HG03039 (cell line): ENCODE measurements around the gene HLA-DOB.

ENCODE experiments used
- ATAC-seq: cut with Tn5 transposase; IDR thresholded peaks from one replicate; pipeline ENCODE4 v1.9.1; 2021; ENCODE audit warnings: mild to moderate bottlenecking, moderate library complexity; ENCODE audit not compliant: unreplicated experiment

The HLA-DOB gene

DNA sequence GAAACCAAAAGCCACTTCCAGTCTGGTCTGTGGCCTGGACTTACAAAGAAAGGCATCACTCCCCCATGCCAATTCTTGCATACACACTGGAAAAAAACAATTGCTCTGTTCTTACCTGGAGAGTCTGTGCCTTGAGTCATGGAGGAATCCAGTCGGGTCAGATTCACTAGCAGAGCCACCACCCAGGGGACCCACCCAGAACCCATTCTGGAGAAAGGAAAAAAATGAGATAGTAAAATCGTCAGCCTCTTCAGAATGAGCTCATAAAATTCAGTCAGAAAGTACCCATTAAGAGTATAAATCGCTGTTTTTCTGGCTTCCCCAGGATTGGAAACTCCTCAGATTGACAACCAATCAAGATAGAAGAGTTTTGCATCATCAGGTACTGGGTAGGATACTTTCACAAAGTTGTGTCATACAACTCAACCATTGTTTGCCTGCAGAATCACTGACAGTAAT, at the start of gene HLA-DOB:
HLA-DOB (minus strand) TSS at position 257 of the 459 bp plus-strand sequence; CDS start at position 206, 51 bp downstream.
- ATAC-seq = no peak

DNA sequence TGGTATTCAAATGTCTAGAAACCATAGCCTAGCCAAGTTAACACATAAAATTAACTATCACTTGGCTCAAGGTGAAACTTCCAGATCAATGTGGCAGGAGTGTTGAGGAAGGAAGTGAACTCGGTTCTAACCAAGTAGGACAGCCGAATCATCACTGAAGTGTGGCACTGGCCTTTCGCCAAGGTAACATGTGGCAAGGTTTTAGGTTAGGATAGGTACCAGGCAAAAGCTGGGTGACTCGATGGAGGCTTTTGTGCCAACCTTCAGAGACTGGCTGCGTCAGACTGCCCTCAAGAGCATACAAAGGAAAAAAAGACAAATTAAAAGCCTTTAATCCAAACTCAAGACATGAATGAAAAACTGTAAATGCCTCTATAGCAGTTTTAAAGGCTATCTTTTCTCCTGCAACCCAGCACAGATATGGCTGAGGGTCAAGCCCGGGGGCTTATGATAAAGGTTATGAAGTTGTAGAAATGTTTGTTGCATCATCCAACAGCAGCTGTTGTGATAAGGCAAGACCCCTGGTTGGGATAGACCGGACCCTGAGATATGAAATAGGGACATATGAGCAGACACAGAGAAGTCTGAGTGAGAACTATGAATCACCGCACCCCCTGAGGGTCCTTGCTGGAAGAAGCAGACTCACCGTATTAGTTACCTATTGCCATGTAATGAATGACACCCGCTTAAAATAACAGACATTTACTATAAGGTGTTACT, 49.1 kb upstream of the HLA-DOB start:
- ATAC-seq = no peak

DNA sequence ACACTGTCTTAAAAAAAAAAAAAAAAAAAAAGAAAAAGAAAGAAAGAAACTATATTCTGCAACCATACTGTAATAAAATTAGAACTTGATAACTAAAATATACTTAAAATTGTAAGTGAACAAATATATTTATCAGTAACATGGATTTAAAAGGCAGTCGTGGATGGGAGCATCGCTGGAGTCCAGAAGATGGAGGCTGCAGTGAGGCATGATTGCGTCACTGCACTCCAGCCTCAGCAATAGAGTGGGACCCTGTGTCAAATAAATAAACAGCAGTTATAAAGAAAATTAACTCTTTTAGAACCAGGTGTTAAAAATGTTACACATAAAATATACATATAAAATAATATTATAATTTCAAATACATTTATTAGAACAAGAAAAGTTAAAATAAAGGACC, 45.9 kb upstream of the HLA-DOB start:
- no peak for ATAC-seq

DNA sequence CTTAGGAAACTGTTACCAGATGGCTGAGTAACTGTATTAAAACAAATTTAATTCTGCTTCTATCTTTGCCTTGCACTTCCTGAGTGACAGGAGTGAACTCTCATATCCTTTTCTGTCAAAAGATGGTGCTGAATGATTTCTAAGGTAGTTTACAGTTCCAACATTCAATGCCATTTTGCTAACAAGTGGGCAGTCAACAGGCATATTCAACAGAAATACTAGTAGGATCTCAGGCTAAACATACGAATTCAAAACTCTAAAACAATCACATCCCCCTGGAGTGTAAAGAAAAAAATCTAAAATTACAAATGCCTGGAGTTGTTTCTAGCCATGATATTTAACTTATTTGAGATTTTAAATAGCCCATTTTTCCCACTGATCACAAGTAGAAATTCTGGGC, 43.9 kb upstream of the HLA-DOB start:
- ATAC-seq = no peak

DNA sequence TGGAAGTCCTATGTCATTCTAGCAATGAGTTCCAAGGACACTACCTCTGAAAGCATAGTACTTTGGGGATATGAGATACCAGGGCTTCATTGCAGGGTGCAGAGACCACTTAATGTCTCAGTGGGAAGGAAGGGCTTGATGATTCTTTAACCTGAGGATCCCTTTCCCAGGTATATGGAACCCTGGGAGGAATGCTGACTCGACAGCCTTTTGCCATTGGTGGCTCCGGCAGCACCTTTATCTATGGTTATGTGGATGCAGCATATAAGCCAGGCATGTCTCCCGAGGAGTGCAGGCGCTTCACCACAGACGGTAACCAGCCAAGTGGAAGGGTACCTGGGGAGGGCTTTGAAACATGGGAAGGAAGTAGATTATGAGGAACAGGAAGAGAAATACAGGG, 41.4 kb upstream of the HLA-DOB start:
- ATAC-seq = no peak

DNA sequence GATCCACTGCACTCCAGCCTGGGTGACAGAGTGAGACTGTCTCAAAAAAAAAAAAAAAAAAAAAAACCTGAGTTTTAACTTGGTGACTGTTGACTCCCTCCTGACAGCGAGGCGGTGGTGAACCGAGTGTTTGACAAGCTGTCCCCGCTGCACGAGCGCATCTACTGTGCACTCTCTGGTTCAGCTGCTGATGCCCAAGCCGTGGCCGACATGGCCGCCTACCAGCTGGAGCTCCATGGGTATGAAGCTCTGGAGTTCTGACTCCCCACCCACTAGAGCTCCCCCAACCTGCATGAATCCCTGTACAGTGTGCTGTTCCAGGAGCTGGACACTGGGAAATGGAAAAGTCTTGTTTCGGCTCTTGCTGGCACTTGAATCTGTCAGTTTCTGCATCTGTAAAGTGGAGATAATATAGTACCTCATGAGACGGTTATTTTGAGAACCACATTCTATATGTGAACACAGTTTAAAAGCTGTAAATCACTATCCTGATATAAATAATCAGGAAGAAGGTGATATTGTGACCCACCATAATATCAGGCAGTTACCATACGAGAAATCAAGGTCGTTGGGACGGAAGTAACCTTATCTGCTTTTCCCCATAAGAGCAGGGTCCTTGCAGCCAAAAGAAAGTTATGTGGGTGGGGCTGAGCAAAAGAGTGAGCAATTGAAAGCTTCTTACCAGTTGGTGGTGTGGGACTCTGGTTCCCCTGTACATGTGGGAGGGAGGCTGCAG, 40.5 kb upstream of the HLA-DOB start:
- no peak for ATAC-seq

DNA sequence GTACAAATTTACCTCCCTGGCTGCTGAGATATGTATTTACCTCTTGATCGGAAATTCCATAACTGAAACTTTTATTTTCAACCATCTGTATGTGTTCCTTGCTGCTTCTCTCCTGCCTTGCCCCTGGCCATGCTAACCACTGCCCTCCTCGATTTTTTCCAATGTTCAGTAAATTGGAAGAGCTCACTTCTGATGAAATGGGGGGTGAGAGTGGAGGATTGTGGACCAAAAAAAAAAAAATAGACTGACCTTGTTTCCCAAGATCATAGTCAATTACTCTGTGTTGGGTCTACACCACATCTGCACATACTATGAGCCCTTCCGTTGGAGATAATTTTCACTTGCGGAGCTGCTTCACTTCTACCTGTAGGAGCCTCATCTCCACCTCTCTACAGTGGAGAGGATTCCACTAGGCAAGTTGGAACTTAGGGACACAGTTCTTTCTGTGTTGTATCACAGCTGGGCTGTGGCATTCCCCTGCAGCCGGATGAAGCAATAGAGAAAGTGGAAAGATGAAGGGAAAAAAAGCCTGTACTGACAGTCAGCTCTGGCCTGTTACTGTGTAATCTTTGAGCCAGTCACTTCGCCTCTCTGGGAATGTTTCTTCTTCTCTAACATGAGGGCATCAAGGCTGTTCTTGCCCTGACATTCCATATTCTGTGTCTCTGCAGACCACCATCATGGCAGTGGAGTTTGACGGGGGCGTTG, 38.8 kb upstream of the HLA-DOB start:
- ATAC-seq = no peak

DNA sequence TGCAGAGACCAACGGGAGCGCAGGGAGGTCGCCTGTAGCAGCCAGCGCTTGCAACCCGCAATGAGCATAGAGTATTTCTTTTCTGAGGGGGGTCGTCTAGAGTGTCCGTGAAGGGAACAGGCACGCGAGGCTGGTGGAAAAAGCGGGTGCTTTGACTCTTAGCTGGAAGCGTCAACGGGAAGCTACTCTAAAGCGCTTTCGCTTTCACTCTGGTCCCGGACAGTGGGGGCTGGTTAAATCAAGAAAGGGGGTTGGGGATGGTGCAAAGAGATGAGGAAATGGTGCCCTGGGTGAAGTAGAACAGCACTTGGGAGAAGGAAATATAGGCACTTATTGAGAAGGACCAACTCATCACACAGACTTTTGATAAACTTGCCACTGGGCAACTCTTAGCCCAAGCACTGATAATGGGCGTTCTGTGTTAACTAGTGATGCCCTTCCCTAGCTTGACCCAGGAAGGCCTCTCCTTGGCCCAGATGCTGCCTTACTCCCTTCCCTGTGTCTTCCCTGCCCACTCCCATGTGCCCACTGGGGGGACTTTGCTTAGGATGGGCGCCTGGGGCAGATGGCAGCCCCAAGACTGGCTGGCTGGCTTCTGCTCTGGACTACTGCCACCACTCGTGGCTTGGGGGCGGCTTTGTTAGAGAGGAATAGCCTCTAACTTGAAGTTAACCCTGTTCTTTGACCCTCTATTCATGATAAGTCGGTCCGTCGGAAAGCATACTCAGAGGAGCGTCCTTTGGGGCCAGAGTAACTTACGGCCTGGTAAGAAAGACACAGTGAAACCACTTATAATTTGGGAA, 37.8 kb upstream of the HLA-DOB start:
- peak; percentile 8 for ATAC-seq

DNA sequence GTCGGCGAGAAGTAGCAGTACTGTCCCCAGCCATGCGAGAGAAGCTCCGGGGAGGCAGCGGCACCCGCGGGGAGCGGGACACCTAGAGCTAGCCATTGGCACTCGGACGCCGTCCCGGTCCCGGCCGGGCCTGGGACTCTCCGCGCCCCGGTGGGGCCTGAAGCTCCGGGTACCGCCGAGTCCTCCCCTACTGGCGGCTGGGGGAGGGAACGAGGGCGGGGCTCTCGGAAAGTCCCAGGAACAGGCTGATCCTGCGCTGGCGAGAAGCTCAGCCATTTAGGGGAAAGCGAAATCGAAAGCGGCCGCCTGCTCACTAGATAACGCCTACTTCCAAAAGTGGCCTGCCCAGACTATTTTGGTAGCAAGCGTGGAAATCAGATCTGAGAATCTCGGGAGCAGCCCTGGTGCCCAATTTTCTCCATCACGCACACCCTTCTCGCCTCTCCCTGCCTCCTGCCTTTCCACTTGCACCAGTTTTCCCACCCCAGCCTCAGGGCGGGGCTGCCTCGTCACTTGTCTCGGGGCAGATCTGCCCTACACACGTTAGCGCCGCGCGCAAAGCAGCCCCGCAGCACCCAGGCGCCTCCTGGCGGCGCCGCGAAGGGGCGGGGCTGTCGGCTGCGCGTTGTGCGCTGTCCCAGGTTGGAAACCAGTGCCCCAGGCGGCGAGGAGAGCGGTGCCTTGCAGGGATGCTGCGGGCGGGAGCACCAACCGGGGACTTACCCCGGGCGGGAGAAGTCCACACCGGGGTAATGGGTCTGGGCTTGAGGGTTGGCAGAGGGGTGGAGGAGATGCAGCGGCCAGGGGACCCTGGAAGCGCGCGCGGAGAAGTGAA, 37.0 kb upstream of the HLA-DOB start, which contains the start of the genes PSMB9 and TAP1:
PSMB9 (plus strand) TSS at position 652 of the 835 bp plus-strand sequence; CDS start at position 690, 38 bp downstream.
TAP1 (minus strand) TSS at position 164 of the 835 bp plus-strand sequence; CDS start at position 96, 68 bp downstream.
- ATAC-seq = peak; percentile 73

DNA sequence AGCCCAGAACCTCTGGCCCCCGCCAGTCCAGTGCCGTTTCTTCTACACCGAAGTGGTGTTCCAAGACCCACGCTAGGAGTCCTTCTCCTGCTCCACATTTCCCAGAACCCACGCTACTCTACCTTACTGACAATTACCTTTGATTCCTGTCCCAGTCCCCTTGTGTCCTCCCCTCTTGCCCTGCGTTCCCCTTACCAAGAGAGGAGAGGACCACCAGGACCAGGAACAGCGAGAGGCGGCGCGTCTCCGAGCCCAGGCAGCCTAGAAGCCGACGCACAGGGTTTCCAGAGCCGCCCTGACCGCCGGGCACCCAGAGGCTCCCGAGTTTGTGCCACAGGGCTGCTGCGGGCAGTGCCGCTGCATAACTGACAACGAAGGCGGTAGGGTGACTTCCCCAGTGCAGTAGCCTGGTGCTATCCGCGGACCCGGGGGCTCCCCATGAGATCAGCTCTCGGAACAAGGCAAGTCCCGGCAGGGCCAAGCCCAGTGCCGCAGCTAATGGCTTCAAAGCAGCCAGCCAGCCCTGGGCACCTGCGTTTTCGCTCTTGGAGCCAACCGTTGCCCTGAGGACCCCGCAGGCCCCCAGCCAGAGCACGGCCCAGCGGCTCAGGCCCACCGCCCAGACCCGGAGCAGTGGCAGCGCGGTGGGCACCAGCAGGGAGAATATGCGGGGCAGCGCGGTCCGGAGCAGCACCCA, 36.2 kb upstream of the HLA-DOB start:
- ATAC-seq = peak; percentile 20

DNA sequence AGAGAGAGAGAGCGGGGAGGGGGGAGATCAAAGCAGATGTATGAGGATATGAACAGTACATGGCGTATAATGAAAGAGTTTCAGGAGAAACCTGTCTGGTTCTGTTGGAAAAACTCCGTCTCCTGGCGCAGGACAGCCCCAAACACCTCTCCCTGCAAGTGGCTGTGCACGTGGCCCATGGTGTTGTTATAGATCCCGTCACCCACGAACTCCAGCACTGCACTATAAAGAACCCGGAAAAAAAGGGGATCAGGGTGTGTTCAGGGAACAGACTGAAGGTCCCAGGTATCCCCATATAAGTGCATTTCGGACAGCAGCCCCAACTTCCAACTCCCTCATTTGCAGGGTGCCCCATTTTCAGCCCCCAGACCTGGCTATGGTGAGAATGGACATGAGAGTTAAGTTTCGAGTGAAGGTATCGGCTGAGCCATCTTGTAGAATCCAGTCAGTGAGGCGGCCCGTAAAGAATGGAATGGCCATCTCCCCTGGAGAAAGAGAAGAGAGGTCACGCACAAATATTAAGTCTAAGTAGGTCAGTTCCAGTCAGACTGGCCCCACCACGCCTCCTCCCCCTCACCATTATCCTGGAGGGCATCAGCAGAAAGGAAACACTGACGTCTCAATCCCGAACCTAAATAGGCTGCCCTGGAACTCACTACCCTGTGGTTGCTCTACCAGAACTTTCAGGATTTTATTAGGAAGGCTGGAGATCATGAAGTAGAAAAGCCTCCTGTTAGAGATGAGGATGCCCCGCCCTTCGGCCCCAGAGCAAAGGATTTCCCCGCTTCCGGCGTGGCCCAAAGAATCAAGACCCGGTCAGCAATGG, 35.4 kb upstream of the HLA-DOB start:
- no peak for ATAC-seq

DNA sequence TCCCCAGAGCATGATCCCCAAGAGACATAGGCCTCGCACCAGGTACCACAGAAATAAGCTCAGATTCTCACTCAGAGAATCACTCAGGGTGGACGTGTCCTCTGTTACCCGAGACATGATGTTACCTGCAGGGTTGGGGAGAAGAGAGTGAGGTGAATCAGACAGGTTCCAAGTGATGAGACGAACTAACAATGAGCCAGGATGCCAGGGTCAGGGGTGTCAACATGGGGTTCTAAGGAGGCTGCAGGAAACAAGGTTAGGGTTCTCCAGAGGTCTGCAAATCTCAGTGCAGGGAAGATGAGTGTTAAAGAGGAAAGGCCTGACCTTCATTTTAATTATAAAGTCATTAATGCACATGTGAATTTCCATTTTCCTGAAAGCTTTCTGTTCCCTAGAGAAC, 34.2 kb upstream of the HLA-DOB start:
- no peak for ATAC-seq

DNA sequence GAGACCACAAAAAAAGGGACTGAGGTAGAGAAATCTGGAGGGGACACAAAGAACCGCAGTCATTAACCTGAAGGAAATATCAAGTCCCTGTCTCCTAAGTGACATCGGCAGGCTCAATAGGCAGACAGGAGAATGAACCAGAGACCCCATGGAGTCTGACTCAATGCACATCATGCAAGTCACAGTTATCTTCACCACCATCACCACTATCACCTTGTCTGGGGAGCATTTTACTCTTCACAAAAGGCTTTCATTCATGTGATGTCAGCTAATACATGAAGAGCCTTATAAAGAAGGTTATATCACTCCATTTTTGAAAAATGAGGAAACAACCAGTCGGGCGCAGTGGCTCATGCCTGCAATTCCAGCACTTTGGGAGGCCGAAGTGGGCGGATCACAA, 32.3 kb upstream of the HLA-DOB start:
- no peak for ATAC-seq

DNA sequence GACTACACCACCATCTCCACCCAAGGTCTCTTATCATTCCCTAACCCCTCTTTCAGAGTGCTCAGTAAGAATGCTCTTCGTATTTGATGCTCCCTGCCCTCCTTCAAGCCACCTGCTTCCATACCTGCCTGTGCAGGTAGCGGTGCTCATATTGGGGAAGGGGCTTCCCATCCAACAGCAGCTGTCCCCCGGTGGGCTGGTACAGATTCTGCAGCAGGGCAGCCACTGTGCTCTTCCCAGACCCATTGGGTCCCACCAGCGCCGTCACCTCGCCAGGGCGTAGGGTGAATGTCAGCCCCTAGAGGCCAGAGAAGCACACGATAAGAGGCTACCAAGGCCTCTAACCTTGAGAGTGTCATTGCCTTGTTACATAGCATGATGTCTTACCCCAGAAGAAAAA, 31.0 kb upstream of the HLA-DOB start:
- no peak for ATAC-seq

DNA sequence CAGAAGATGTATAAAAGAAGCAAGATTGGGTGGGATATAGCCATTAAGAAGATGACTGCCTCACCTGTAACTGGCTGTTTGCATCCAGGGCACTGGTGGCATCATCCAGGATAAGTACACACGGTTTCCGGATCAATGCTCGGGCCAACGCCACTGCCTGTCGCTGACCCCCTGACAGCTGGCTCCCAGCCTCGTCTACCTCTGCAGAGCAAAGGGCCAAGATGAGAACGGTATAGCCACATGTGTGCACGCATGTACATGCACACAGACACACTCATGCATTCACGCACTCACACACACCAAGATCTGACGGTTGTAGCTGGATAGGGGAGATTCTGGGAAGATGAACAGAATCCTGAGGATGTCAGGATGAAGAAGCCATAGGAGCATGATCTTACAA, 30.2 kb upstream of the HLA-DOB start:
- ATAC-seq = no peak

DNA sequence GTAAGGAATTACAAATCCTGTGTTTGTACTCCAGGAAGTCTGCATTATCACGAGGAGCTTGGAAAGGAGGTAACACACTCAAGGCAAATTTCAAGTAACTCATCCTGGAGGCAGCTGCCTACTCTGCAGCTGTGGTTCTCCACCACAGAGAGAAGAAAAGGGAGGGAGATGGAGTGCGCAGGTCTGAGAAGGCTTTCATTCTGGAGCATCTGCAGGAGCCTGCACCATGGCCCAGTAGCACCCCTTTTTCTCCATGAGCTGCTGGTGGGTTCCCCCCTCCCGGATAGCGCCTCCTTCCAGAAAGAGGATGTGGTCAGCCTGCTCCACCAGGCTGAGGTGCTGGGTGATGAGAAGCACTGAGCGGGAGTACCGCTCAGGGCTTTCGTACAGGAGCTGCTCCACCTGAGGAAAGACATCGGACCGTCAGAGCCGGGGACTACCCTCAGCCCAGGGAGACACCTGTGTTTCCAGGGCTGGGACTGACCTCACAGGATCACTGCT, 28.6 kb upstream of the HLA-DOB start:
- ATAC-seq = no peak

DNA sequence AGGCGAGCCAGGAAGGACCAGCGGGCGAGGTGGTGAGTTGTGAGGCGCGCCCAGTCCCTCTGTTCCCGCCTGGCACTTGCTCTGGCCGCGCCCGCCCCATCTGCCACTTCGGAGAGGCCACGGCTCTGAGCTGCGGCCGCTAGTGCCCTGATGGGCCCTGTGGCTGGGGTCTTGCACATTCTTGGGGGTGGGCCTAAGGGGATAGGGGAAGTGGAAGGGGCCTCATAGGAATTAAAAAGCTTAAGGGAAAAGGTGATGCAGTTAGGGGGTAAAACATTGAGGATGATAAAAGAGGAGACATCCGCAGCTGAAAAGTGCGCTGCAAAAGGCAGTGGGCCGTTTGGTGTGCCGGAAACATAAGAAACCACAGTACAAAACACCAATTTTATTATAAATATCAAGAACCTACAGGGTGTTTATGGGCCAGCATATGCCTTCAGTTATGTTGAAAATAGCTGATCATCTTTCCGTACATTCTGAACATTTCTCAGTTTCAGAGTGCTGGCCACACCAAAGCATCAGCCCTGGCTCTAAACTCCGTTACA, 28.1 kb upstream of the HLA-DOB start:
- no peak for ATAC-seq
